Keratinocyte (primary cell): ENCODE measurements around the gene HIVEP2. TPM values are rescaled to one million over a fixed set of nuclear protein-coding genes. Genes with fewer than 3 reads are reported as not detected.

Experiments used
- DNase-seq: peaks from one replicate; pipeline ENCODE4 v3.0.0-alpha.2; 2011; ENCODE audit warnings: low read depth, missing footprints, low spot score
- FAIRE-seq: peaks from 2 replicates; lab custom pipeline; 2011; peaks lifted over from hg19 to GRCh38; lab: Jason Lieb, UNC
- H2AFZ ChIP-seq: 2 replicates; pipeline ENCODE4 v1.6.0; 2012; ENCODE audit warnings: low read length, control low read depth, inconsistent platforms; ENCODE audit not compliant: control insufficient read depth
- H3K27ac ChIP-seq: 2 replicates; pipeline ENCODE4 v1.5.1; 2011; ENCODE audit warnings: low read length; ENCODE audit not compliant: control insufficient read depth, insufficient read depth
- H3K27me3 ChIP-seq: 3 replicates; pipeline ENCODE4 v1.6.0; 2011; ENCODE audit warnings: low read length; ENCODE audit not compliant: control insufficient read depth, insufficient read depth; ENCODE audit errors: extremely low read depth
- H3K36me3 ChIP-seq, 2 experiments: 2 replicates in 1 of 2; 3 replicates in 1 of 2; pipeline ENCODE4 v1.5.1; 2011; ENCODE audit warnings: low read length in 2 of 2, mild to moderate bottlenecking in 1 of 2; ENCODE audit not compliant: control insufficient read depth in 2 of 2, insufficient read depth in 2 of 2; ENCODE audit errors: extremely low read depth in 1 of 2
- H3K4me1 ChIP-seq: 3 replicates; pipeline ENCODE4 v1.5.1; 2011; ENCODE audit warnings: low read length; ENCODE audit not compliant: control insufficient read depth, insufficient read depth; ENCODE audit errors: extremely low read depth
- H3K4me2 ChIP-seq: 3 replicates; pipeline ENCODE4 v1.6.0; 2011; ENCODE audit warnings: low read depth, low read length; ENCODE audit not compliant: control insufficient read depth, insufficient read depth; ENCODE audit errors: extremely low read depth
- H3K4me3 ChIP-seq, 3 experiments: fragments of 200-600 bp in 1 of 3; sonication (generic) in 1 of 3; 2 replicates in 2 of 3; 3 replicates in 1 of 3; pipeline ENCODE4 v1.5.1; 2011 to 2016; ENCODE audit warnings: low read length in 3 of 3, mild to moderate bottlenecking in 3 of 3, control low read depth in 2 of 3, inconsistent platforms in 1 of 3, low read depth in 1 of 3, mixed read lengths in 1 of 3, mixed run types in 1 of 3, moderate library complexity in 1 of 3; ENCODE audit not compliant: control insufficient read depth in 2 of 3, insufficient read depth in 2 of 3; ENCODE audit errors: extremely low read depth in 1 of 3
- H3K79me2 ChIP-seq: 2 replicates; pipeline ENCODE4 v1.6.0; 2012; ENCODE audit warnings: low read length; ENCODE audit not compliant: control insufficient read depth, insufficient read depth
- H3K9ac ChIP-seq: 3 replicates; pipeline ENCODE4 v1.6.0; 2011; ENCODE audit warnings: low read length; ENCODE audit not compliant: control insufficient read depth, insufficient read depth; ENCODE audit errors: extremely low read depth
- H3K9me1 ChIP-seq: 3 replicates; pipeline ENCODE4 v1.6.0; 2011; ENCODE audit warnings: low read length; ENCODE audit not compliant: control insufficient read depth, insufficient read depth; ENCODE audit errors: extremely low read depth
- H3K9me3 ChIP-seq: 2 replicates; pipeline ENCODE4 v1.5.1; 2012; ENCODE audit warnings: low read depth, low read length; ENCODE audit not compliant: control insufficient read depth
- H4K20me1 ChIP-seq: 3 replicates; pipeline ENCODE4 v1.6.0; 2011; ENCODE audit warnings: low read length; ENCODE audit not compliant: control insufficient read depth, insufficient read depth; ENCODE audit errors: extremely low read depth
- EZH2 ChIP-seq: IDR thresholded peaks from one replicate; pipeline ENCODE4 v1.6.1; 2012; ENCODE audit warnings: inconsistent platforms, mild to moderate bottlenecking, low read length, moderate library complexity
- dilution Hi-C: fragments of 300-500 bp; cut with MboI; formaldehyde crosslinking; loops from one replicate; pipeline ENCODE4 v1.7.0; 2020; ENCODE audit warnings: low sequenced_read_pairs; ENCODE audit not compliant: extremely low pct_ligation_motif_present
- polyA plus RNA-seq, 5 experiments: library from polyadenylated mRNA; depleted of rRNA in 3 of 5; stranded (reverse) in 3 of 5; stranded (forward) in 1 of 5; unstranded in 1 of 5; fragments of >200 nt; gene quantifications; 1 replicate in 1 of 5; 2 replicates in 3 of 5; 3 replicates in 1 of 5; pipeline versions ENCODE4 v1.2.1 to v1.2.3, GENCODE V29; 2011 to 2012; ENCODE audit warnings: missing spikeins in 2 of 5, low read depth in 1 of 5, low replicate concordance in 1 of 5
- TF ChIP-seq, protein P1 (sequence below), 3 experiments: IDR thresholded peaks in 1 of 3; conservative IDR thresholded peaks in 1 of 3; optimal IDR thresholded peaks in 1 of 3; 2 replicates in 2 of 3; 3 replicates in 1 of 3; pipeline versions ENCODE3 to v1.5.1; 2011; ENCODE audit warnings: low read length in 3 of 3, mild to moderate bottlenecking in 3 of 3, moderate library complexity in 2 of 3, control low read depth in 1 of 3, inconsistent platforms in 1 of 3; ENCODE audit not compliant: insufficient read depth in 2 of 3; ENCODE audit errors: extremely low read depth in 1 of 3

The HIVEP2 gene
- polyA plus RNA-seq, 1 donor (not counting 4 experiments of a cell fraction or from before 2014, with no cell fraction given), result 8.9 TPM

- H3K4me1 ChIP-seq, result no peaks in the 10 kb centered on the region
- dilution Hi-C loops, result no loop called here
- no peaks in the 10 kb centered on the region for H3K9me1 ChIP-seq
- DNase-seq (no peak), FAIRE-seq (no peak)
- TF ChIP-seq, protein P1, sequence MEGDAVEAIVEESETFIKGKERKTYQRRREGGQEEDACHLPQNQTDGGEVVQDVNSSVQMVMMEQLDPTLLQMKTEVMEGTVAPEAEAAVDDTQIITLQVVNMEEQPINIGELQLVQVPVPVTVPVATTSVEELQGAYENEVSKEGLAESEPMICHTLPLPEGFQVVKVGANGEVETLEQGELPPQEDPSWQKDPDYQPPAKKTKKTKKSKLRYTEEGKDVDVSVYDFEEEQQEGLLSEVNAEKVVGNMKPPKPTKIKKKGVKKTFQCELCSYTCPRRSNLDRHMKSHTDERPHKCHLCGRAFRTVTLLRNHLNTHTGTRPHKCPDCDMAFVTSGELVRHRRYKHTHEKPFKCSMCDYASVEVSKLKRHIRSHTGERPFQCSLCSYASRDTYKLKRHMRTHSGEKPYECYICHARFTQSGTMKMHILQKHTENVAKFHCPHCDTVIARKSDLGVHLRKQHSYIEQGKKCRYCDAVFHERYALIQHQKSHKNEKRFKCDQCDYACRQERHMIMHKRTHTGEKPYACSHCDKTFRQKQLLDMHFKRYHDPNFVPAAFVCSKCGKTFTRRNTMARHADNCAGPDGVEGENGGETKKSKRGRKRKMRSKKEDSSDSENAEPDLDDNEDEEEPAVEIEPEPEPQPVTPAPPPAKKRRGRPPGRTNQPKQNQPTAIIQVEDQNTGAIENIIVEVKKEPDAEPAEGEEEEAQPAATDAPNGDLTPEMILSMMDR (optimal IDR thresholded peaks at IDR 0.05 in 1 of 3, IDR thresholded peaks at IDR 0.05 in 1 of 3, conservative IDR thresholded peaks at IDR 0.05 in 1 of 3; ENCODE audit: extremely low read depth in 1 of 3, insufficient read depth in 2 of 3, low read length in 3 of 3), result no peak
- TF ChIP-seq EZH2, result no peak
- no peak overlapping the region for H3K27ac ChIP-seq
- no peaks in the 10 kb centered on the region for H3K9me3 ChIP-seq
- H3K4me3 ChIP-seq, result no peak overlapping the region
- H2AFZ ChIP-seq, result no peak overlapping the region
- H3K4me2 ChIP-seq, result no peak overlapping the region
- no peak overlapping the region for H3K9ac ChIP-seq
- H3K79me2 ChIP-seq, result peaks cover 2% of the 10 kb centered on the region
- no peaks in the 10 kb centered on the region for H3K27me3 ChIP-seq
- H3K36me3 ChIP-seq, result no peaks in the 10 kb centered on the region
- H4K20me1 ChIP-seq, result no peaks in the 10 kb centered on the region
Observed at GRCh38 chr6:142911430-142911829, 33.5 kb downstream of the HIVEP2 start.

DNA sequence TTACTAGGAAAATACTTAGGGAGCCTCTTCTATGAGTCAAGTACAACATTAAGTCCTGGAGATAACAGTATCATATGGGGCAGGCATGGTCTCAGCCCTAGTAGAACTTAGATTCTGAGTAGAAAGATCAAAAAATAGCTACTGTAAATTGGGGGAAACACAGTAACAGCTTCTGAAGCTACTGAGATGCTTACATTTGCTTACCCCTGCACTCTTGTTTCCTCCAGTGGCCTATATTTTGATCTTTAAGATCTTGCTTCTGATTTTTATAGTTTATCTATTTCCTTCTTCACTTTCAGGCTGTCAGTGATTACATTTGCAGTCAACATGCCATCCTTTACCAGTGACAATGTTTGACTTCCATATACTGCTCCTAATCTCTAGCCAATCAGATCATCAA, 35.3 kb downstream of the HIVEP2 start:
- TF ChIP-seq EZH2, result no peak
- TF ChIP-seq, protein P1 (optimal IDR thresholded peaks at IDR 0.05 in 1 of 3, IDR thresholded peaks at IDR 0.05 in 1 of 3, conservative IDR thresholded peaks at IDR 0.05 in 1 of 3; ENCODE audit: extremely low read depth in 1 of 3, insufficient read depth in 2 of 3, low read length in 3 of 3), result no peak
- Histone ChIP-seq H2AFZ (no peak overlapping the region), H3K9me3 (no peaks in the 10 kb centered on the region), H3K4me1 (peaks cover 3% of the 10 kb centered on the region), H3K79me2 (peaks cover 2% of the 10 kb centered on the region), H3K9ac (no peak overlapping the region), H3K27ac (no peak overlapping the region), H3K4me3 (no peak overlapping the region), H4K20me1 (no peaks in the 10 kb centered on the region), H3K4me2 (no peak overlapping the region), H3K36me3 (no peaks in the 10 kb centered on the region), H3K9me1 (no peaks in the 10 kb centered on the region), H3K27me3 (no peaks in the 10 kb centered on the region)
- DNase-seq (no peak), FAIRE-seq (no peak)
- dilution Hi-C loops, result no loop called here
